Measurements from ENCODE around the gene MUC5B.

DNA sequence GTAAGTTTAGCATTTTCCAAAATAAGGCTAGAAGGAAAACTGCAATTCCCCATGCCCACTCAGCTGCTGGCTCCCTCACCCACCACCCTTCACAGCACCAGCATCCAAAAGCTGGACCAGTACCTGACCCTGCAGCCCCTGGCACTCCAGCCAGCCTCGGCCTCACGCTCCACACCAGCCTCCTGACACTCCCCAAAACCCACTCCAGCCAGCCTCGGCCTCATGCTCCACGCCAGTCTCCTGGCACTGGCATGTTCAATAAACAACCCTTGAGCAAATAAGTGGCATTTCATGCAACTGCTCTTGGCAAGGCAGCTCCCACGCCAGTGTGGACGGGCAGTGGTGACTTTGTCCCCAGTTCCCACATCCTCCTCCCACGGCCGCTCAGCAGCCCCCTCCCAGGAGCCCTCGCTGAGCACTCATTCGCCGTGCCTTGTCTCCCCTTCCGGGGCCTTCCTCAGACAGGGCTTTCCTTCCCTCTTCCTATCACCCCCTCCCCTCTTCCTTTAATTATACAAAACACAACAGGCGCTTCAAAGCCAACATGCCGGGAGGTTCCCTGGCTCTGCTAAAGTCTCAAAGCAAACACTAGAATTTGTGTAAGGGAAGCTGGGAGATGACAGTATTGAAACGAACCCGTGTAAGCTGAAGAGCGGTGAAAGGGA, 79.7 kb downstream of the MUC5B start:
- TF ChIP-seq CTCF (IDR thresholded peaks at IDR 0.05): no peak
- TF ChIP-seq EZH2 (IDR thresholded peaks at IDR 0.05): no peak

Data from neural progenitor cell (in vitro differentiated cells).